Measurements from ENCODE around the gene TICRR. TPM values are rescaled to one million over a fixed set of nuclear protein-coding genes. Genes with fewer than 3 reads are reported as not detected.
"Not testable (repeated sequence)": the region's sequence is repeated elsewhere in the genome, so short reads cannot be mapped to it uniquely, and the experiment has no call there.

The TICRR gene
- total and polyA plus RNA-seq, 7 experiments from 2014 or later = 0.11 to 15.5 (median 0.19) TPM; not detected in 1

DNA sequence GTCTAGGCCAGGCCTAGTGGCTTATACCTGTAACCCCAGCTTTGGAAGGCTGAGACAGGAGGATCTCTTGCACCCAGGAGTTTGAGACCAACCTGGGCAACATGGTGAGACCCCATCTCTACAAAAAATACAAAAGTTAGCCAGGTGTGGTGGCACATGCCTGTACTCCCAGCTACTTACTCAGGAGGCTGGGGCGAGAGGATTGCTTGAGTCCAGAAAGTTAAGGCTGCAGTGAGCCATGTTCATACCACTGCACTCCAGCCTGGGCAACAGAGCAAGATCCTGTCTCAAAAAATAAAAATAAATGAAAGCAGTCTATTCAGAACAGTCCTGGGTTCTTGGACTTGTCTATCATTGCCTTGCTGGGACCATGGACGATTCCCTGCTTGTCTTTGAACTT is 5.5 kb downstream of the TICRR start:
- Mint-ChIP-seq H3K4me1 (peaks cover 0 to 47% (median 4%) of the 10 kb centered on the region in 7 donors), H3K36me3 (peaks cover 0 to 23% (median 0%) of the 10 kb centered on the region in 5 donors)
- H3K4me3 ChIP-seq (ENCODE audit: low read length); ATAC-seq; H3K36me3 ChIP-seq (ENCODE audit: control insufficient read depth in 2 of 3, insufficient read depth in 3 of 3, low read length in 3 of 3); POLR2A ChIA-PET; H3K27ac ChIP-seq (ENCODE audit: low read depth, low read length); H3K27me3 Mint-ChIP-seq; intact Hi-C loops (cut with micrococcal nuclease); H3K9me3 Mint-ChIP-seq; CTCF ChIA-PET; H3K27me3 ChIP-seq (ENCODE audit: control insufficient read depth in 2 of 2, insufficient read depth in 2 of 2, low read length in 2 of 2); H3K9me3 ChIP-seq (ENCODE audit: control insufficient read depth in 2 of 3, low read length in 3 of 3); H3K4me3 Mint-ChIP-seq; H3K27ac Mint-ChIP-seq; DNase-seq; H3K4me1 ChIP-seq (ENCODE audit: control insufficient read depth in 2 of 2, insufficient read depth in 2 of 2, low read length in 2 of 2): not testable (repeated sequence)

GRCh38 chr15:89586651-89587050 is 11.4 kb downstream of the TICRR start:
- ChIA-PET CTCF (no interaction called here), POLR2A (no interaction called here)
- Mint-ChIP-seq H3K27ac (no peak overlapping the region), H3K36me3 (peaks cover 0 to 7% (median 0%) of the 10 kb centered on the region in 5 donors), H3K4me3 (no peak overlapping the region), H3K9me3 (no peaks in the 10 kb centered on the region), H3K4me1 (peaks cover 0 to 8% (median 0%) of the 10 kb centered on the region in 7 donors), H3K27me3 (no peaks in the 10 kb centered on the region)
- no peak overlapping the region for H3K27ac ChIP-seq (ENCODE audit: low read depth, low read length)
- no peak for ATAC-seq
- H3K27me3 ChIP-seq (ENCODE audit: control insufficient read depth in 2 of 2, insufficient read depth in 2 of 2, low read length in 2 of 2) = no peaks in the 10 kb centered on the region
- H3K36me3 ChIP-seq (ENCODE audit: control insufficient read depth in 2 of 3, insufficient read depth in 3 of 3, low read length in 3 of 3) = no peaks in the 10 kb centered on the region
- H3K4me1 ChIP-seq (ENCODE audit: control insufficient read depth in 2 of 2, insufficient read depth in 2 of 2, low read length in 2 of 2) = peaks cover 0 to 5% of the 10 kb centered on the region in 2 donors
- H3K4me3 ChIP-seq (ENCODE audit: low read length) = no peak overlapping the region
- H3K9me3 ChIP-seq (ENCODE audit: control insufficient read depth in 2 of 3, low read length in 3 of 3) = no peaks in the 10 kb centered on the region
- intact Hi-C loops (cut with micrococcal nuclease) = no loop called here
- DNase-seq = no peak

GRCh38 chr15:89587955-89588354 is 12.7 kb downstream of the TICRR start:
- H3K36me3 Mint-ChIP-seq = peaks cover 0 to 7% (median 0%) of the 10 kb centered on the region in 5 donors
- H3K27ac Mint-ChIP-seq = no peak overlapping the region
- POLR2A ChIA-PET = interaction anchor here (0.6 kb wide), 1 partner anchor 1354 kb away, joined by 3 read pairs; no protein-coding TSS in a partner anchor
- no peaks in the 10 kb centered on the region for H3K36me3 ChIP-seq (ENCODE audit: control insufficient read depth in 2 of 3, insufficient read depth in 3 of 3, low read length in 3 of 3)
- H3K4me3 Mint-ChIP-seq = no peak overlapping the region
- DNase-seq = no peak
- no peak overlapping the region for H3K27ac ChIP-seq (ENCODE audit: low read depth, low read length)
- peaks cover 0 to 5% of the 10 kb centered on the region in 2 donors for H3K4me1 ChIP-seq (ENCODE audit: control insufficient read depth in 2 of 2, insufficient read depth in 2 of 2, low read length in 2 of 2)
- no peak overlapping the region for H3K4me3 ChIP-seq (ENCODE audit: low read length)
- no peaks in the 10 kb centered on the region for H3K9me3 Mint-ChIP-seq
- no peak for ATAC-seq
- intact Hi-C loops (cut with micrococcal nuclease) = no loop called here
- CTCF ChIA-PET = no interaction called here
- H3K4me1 Mint-ChIP-seq = peaks cover 0 to 4% (median 0%) of the 10 kb centered on the region in 7 donors
- H3K9me3 ChIP-seq (ENCODE audit: control insufficient read depth in 2 of 3, low read length in 3 of 3) = no peaks in the 10 kb centered on the region
- no peaks in the 10 kb centered on the region for H3K27me3 ChIP-seq (ENCODE audit: control insufficient read depth in 2 of 2, insufficient read depth in 2 of 2, low read length in 2 of 2)
- no peaks in the 10 kb centered on the region for H3K27me3 Mint-ChIP-seq

DNA sequence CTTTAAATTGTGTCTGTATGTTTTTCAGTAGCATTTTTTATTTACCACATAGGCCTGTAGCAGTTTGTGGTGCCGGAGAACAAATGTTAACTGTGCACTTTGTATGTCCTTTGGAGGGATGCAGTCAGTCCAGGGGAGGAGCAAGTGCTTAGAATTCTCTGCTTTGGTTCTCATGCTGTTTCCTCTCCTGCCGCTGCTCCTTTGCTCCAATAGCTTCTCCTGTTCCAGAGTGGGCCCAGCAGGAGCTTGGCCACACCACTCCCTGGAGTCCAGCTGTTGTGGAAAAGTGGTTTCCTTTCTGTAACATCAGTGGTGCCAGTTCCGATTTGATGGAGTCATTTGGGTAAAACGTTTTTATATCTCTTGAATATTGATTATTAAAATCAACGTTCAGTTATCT is 16.6 kb downstream of the TICRR start:
- intact Hi-C loops (cut with micrococcal nuclease) = no loop called here
- ChIA-PET CTCF (no interaction called here), POLR2A (no interaction called here)
- H3K27me3 ChIP-seq (ENCODE audit: control insufficient read depth in 2 of 2, insufficient read depth in 2 of 2, low read length in 2 of 2) = no peaks in the 10 kb centered on the region
- H3K4me3 Mint-ChIP-seq = no peak overlapping the region
- H3K27ac Mint-ChIP-seq = no peak overlapping the region
- no peak overlapping the region for H3K27ac ChIP-seq (ENCODE audit: low read depth, low read length)
- H3K9me3 Mint-ChIP-seq = no peaks in the 10 kb centered on the region
- H3K36me3 Mint-ChIP-seq = peaks cover 0 to 7% (median 0%) of the 10 kb centered on the region in 5 donors
- H3K27me3 Mint-ChIP-seq = no peaks in the 10 kb centered on the region
- no peaks in the 10 kb centered on the region for H3K9me3 ChIP-seq (ENCODE audit: control insufficient read depth in 2 of 3, low read length in 3 of 3)
- H3K36me3 ChIP-seq (ENCODE audit: control insufficient read depth in 2 of 3, insufficient read depth in 3 of 3, low read length in 3 of 3) = no peaks in the 10 kb centered on the region
- DNase-seq = no peak
- peaks cover 0 to 6% (median 0%) of the 10 kb centered on the region in 7 donors for H3K4me1 Mint-ChIP-seq
- no peak for ATAC-seq
- no peak overlapping the region for H3K4me3 ChIP-seq (ENCODE audit: low read length)
- peaks cover 0 to 5% of the 10 kb centered on the region in 2 donors for H3K4me1 ChIP-seq (ENCODE audit: control insufficient read depth in 2 of 2, insufficient read depth in 2 of 2, low read length in 2 of 2)

- no peak for DNase-seq
- Histone ChIP-seq H3K9me3 (ENCODE audit: control insufficient read depth in 2 of 3, low read length in 3 of 3) (no peaks in the 10 kb centered on the region), H3K27me3 (ENCODE audit: control insufficient read depth in 2 of 2, insufficient read depth in 2 of 2, low read length in 2 of 2) (no peaks in the 10 kb centered on the region), H3K4me3 (ENCODE audit: low read length) (no peak overlapping the region), H3K27ac (ENCODE audit: low read depth, low read length) (no peak overlapping the region), H3K36me3 (ENCODE audit: control insufficient read depth in 2 of 3, insufficient read depth in 3 of 3, low read length in 3 of 3) (no peaks in the 10 kb centered on the region), H3K4me1 (ENCODE audit: control insufficient read depth in 2 of 2, insufficient read depth in 2 of 2, low read length in 2 of 2) (no peaks in the 10 kb centered on the region)
- POLR2A ChIA-PET = no interaction called here
- intact Hi-C loops (cut with micrococcal nuclease) = no loop called here
- no peaks in the 10 kb centered on the region for H3K27me3 Mint-ChIP-seq
- CTCF ChIA-PET = no interaction called here
- no peaks in the 10 kb centered on the region for H3K9me3 Mint-ChIP-seq
- H3K36me3 Mint-ChIP-seq = peaks cover 0 to 11% (median 0%) of the 10 kb centered on the region in 5 donors
- peaks cover 0 to 6% (median 0%) of the 10 kb centered on the region in 7 donors for H3K4me1 Mint-ChIP-seq
- no peak overlapping the region for H3K27ac Mint-ChIP-seq
- no peak for ATAC-seq
- H3K4me3 Mint-ChIP-seq = no peak overlapping the region
Observed at GRCh38 chr15:89593018-89593417, 17.7 kb downstream of the TICRR start.

DNA sequence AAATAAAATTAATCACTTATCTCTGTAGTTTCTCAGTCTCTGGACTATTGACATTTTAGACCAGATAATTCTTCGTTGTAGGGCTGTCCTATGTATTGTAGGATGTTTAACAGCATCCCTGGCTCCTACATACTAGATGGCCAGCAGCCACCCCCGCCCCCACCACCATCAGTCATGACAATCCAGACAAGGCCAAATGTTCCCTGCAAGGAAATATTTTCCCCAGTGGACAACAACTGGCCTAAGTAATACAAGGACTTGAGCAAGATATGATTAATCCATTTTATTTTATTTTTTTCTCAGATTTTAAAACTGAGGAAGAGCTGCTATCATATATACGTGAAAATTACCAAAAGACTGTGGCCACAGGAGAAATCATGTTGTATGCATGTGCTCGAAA is 23.8 kb downstream of the TICRR start:
- Mint-ChIP-seq H3K27me3 (no peaks in the 10 kb centered on the region), H3K36me3 (peaks cover 0 to 18% (median 0%) of the 10 kb centered on the region in 5 donors), H3K4me3 (no peak overlapping the region), H3K4me1 (peaks cover 0 to 6% (median 0%) of the 10 kb centered on the region in 7 donors), H3K27ac (no peak overlapping the region), H3K9me3 (no peaks in the 10 kb centered on the region)
- no peak for ATAC-seq
- H3K4me1 ChIP-seq (ENCODE audit: control insufficient read depth in 2 of 2, insufficient read depth in 2 of 2, low read length in 2 of 2) = no peaks in the 10 kb centered on the region
- ChIA-PET CTCF (no interaction called here), POLR2A (no interaction called here)
- no peak for DNase-seq
- intact Hi-C loops (cut with micrococcal nuclease) = no loop called here
- no peak overlapping the region for H3K4me3 ChIP-seq (ENCODE audit: low read length)
- H3K27me3 ChIP-seq (ENCODE audit: control insufficient read depth in 2 of 2, insufficient read depth in 2 of 2, low read length in 2 of 2) = no peaks in the 10 kb centered on the region
- H3K9me3 ChIP-seq (ENCODE audit: control insufficient read depth in 2 of 3, low read length in 3 of 3) = no peaks in the 10 kb centered on the region
- no peak overlapping the region for H3K27ac ChIP-seq (ENCODE audit: low read depth, low read length)
- H3K36me3 ChIP-seq (ENCODE audit: control insufficient read depth in 2 of 3, insufficient read depth in 3 of 3, low read length in 3 of 3) = no peaks in the 10 kb centered on the region

- Histone ChIP-seq H3K36me3 (ENCODE audit: control insufficient read depth in 2 of 3, insufficient read depth in 3 of 3, low read length in 3 of 3) (no peaks in the 10 kb centered on the region), H3K4me3 (ENCODE audit: low read length) (no peak overlapping the region), H3K27me3 (ENCODE audit: control insufficient read depth in 2 of 2, insufficient read depth in 2 of 2, low read length in 2 of 2) (no peaks in the 10 kb centered on the region), H3K4me1 (ENCODE audit: control insufficient read depth in 2 of 2, insufficient read depth in 2 of 2, low read length in 2 of 2) (no peaks in the 10 kb centered on the region), H3K9me3 (ENCODE audit: control insufficient read depth in 2 of 3, low read length in 3 of 3) (peaks cover 0 to 22% (median 4%) of the 10 kb centered on the region in 3 experiments), H3K27ac (ENCODE audit: low read depth, low read length) (no peak overlapping the region)
- H3K36me3 Mint-ChIP-seq = peaks cover 5 to 70% (median 9%) of the 10 kb centered on the region in 5 donors
- intact Hi-C loops (cut with micrococcal nuclease) = no loop called here
- ChIA-PET CTCF (no interaction called here), POLR2A (no interaction called here)
- no peak for DNase-seq
- H3K4me1 Mint-ChIP-seq = peaks cover 0 to 3% (median 0%) of the 10 kb centered on the region in 7 donors
- no peaks in the 10 kb centered on the region for H3K27me3 Mint-ChIP-seq
- no peak for ATAC-seq
- H3K27ac Mint-ChIP-seq = no peak overlapping the region
- peaks cover 5 to 46% (median 24%) of the 10 kb centered on the region in 11 donors for H3K9me3 Mint-ChIP-seq
- H3K4me3 Mint-ChIP-seq = no peak overlapping the region
Observed at GRCh38 chr15:89611317-89611716, 36.0 kb downstream of the TICRR start.

Measured in naive thymus-derived CD4-positive, alpha-beta T cell (primary cell).